ENCODE data around the gene ELOVL2. TPM values are rescaled to one million over a fixed set of nuclear protein-coding genes. Genes with fewer than 3 reads are reported as not detected.
"Not testable (repeated sequence)": the region's sequence is repeated elsewhere in the genome, so short reads cannot be mapped to it uniquely, and the experiment has no call there.

Gene ELOVL2
- total RNA-seq, 2 experiments from 2014 or later, result not detected

DNA sequence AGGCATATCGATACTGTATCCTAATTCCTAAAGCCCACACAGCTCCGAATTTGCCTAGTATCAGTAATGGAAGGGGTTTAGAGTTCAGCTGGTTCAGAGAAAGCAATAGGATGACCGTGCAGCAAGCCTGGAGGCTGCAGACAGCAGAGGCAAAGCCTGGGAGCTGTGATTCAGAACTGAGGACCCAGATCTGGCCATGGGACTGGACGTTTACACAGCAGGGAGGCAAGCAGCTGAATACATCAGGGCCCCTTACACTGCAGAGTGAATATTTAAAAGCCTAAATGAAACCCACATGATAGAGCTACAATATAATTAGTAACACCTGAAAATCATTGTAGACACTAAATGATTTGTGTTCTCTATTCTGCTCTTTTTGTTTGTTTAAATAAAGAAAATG, 38.0 kb downstream of the ELOVL2 start:
- no peak overlapping the region for H3K27ac Mint-ChIP-seq
- H3K4me3 Mint-ChIP-seq, result no peak overlapping the region
- ChIA-PET POLR2A (no interaction called here), CTCF (interaction anchor here (1.8 kb wide), 1 partner anchor 51 kb away, joined by 7 read pairs; no protein-coding TSS in a partner anchor)
- intact Hi-C loops (cut with DNase I, micrococcal nuclease), result no loop called here
- no peaks in the 10 kb centered on the region for H3K36me3 Mint-ChIP-seq (ENCODE audit: low read depth)
- ATAC-seq (no peak), DNase-seq (no peak)
- H3K27me3 Mint-ChIP-seq, result peaks cover 12% of the 10 kb centered on the region
- no peaks in the 10 kb centered on the region for H3K4me1 Mint-ChIP-seq
- H3K9me3 Mint-ChIP-seq (ENCODE audit: low read depth), result no peaks in the 10 kb centered on the region

- CTCF ChIA-PET, result not testable (repeated sequence)
Observed at GRCh38 chr6:11003297-11003696, 40.8 kb downstream of the ELOVL2 start.

DNA sequence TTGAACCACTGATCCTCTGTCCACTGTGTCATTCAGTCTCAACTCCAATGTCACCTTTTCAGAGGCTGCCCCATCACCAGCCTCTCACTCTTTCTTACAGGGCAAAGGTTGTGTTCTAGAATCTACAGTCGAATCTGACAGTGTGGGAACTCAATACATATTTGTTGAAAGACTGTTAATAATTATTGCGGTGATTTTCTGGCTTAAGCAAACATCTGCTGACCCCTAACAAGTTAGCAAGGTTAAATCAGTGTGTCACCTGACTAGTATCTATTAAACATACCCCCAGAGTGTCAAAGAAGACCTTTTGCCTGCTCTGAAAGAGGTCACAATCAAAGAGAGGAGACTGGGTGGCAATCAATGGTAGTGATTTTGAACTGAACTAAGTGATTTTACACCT, 41.9 kb downstream of the ELOVL2 start:
- POLR2A ChIA-PET, result no interaction called here

More at GRCh38 chr6:11003297-11003696, 40.8 kb downstream of the ELOVL2 start:
- H3K4me3 Mint-ChIP-seq; intact Hi-C loops (cut with DNase I, micrococcal nuclease); H3K9me3 Mint-ChIP-seq (ENCODE audit: low read depth); H3K27ac Mint-ChIP-seq; ATAC-seq; H3K4me1 Mint-ChIP-seq; DNase-seq; H3K36me3 Mint-ChIP-seq (ENCODE audit: low read depth); POLR2A ChIA-PET: not testable (repeated sequence)
- H3K27me3 Mint-ChIP-seq, result peaks cover 10% of the 10 kb centered on the region

DNA sequence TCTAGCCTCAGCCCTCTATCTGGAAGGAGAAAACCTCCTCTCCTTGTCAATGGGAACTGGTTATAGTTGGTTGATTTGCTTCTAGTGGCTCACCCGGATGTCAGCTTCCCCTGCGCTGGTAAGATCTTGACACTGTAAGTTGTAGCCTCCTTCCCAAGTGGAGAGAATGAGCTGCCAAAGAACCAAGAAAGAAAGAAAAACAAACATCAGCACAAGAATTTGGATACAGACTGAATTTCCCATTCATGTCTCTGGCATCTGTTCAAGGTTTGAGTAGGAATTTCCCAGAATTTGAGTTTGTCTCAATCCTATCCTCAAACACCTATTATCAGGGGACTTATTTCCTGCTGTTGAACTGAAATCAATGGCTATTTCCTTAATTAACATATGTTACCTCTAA, 44.1 kb downstream of the ELOVL2 start:
- DNase-seq, result no peak
- no peak overlapping the region for H3K4me3 Mint-ChIP-seq
- ChIA-PET CTCF (no interaction called here), POLR2A (interaction anchor here (0.6 kb wide), 1 partner anchor 72 kb away, joined by 5 read pairs; no protein-coding TSS in a partner anchor)
- peaks cover 10% of the 10 kb centered on the region for H3K27me3 Mint-ChIP-seq
- no peak for ATAC-seq
- no peaks in the 10 kb centered on the region for H3K9me3 Mint-ChIP-seq (ENCODE audit: low read depth)
- H3K4me1 Mint-ChIP-seq, result no peaks in the 10 kb centered on the region
- intact Hi-C loops (cut with DNase I, micrococcal nuclease), result no loop called here
- no peaks in the 10 kb centered on the region for H3K36me3 Mint-ChIP-seq (ENCODE audit: low read depth)
- no peak overlapping the region for H3K27ac Mint-ChIP-seq

More for the DNA sequence above, 41.9 kb downstream of the ELOVL2 start:
- Mint-ChIP-seq H3K4me3 (no peak overlapping the region), H3K36me3 (ENCODE audit: low read depth) (no peaks in the 10 kb centered on the region), H3K9me3 (ENCODE audit: low read depth) (no peaks in the 10 kb centered on the region), H3K27me3 (peaks cover 10% of the 10 kb centered on the region), H3K4me1 (no peaks in the 10 kb centered on the region), H3K27ac (no peak overlapping the region)
- intact Hi-C loops (cut with DNase I, micrococcal nuclease), result no loop called here
- DNase-seq, result no peak
- CTCF ChIA-PET, result no interaction called here
- ATAC-seq, result no peak

DNA sequence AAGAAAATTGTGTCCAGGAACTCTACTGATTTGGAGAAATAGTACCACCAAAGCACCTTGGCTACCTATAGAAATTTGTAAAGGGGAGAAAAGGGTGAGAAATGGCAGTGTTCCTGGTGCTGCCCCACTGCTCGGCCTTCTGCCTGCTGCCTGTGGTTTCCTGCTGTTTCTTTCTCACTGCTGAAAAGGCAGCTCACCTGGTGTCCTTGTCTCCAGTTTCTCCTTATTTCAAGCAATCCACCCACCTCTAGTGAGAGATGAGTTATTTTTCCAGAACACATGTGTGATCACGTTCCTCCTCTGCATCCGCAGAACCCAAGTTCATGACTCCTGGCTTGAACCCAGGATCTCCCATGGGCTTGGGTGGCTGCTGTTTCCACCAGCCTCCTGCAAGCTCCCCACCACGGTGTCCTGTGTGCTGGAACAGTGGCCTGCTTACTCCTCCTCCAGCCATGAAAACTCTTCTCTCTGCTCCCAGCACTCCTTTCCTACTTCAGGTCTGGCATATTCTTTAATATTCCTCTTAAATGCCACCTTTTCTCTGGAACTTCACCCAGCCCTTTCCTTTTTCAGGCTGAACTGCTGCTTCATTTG, 48.9 kb downstream of the ELOVL2 start:
- ATAC-seq (no peak), DNase-seq (no peak)
- Mint-ChIP-seq H3K36me3 (ENCODE audit: low read depth) (no peaks in the 10 kb centered on the region), H3K27ac (no peak overlapping the region), H3K9me3 (ENCODE audit: low read depth) (no peaks in the 10 kb centered on the region), H3K4me3 (no peak overlapping the region), H3K4me1 (no peaks in the 10 kb centered on the region), H3K27me3 (peaks cover 3% of the 10 kb centered on the region)
- intact Hi-C loops (cut with DNase I, micrococcal nuclease), result no loop called here
- POLR2A ChIA-PET, result no interaction called here
- CTCF ChIA-PET, result no interaction called here

GRCh38 chr6:10993896-10994295, 50.2 kb downstream of the ELOVL2 start:
- Mint-ChIP-seq H3K4me1 (no peaks in the 10 kb centered on the region), H3K27me3 (no peaks in the 10 kb centered on the region), H3K9me3 (ENCODE audit: low read depth) (no peaks in the 10 kb centered on the region), H3K36me3 (ENCODE audit: low read depth) (no peaks in the 10 kb centered on the region), H3K4me3 (no peak overlapping the region), H3K27ac (no peak overlapping the region)
- POLR2A ChIA-PET, result no interaction called here
- CTCF ChIA-PET, result interaction anchor here (0.6 to 1.4 kb wide), 2 partner anchors 73 to 75 kb away, joined by 3 read pairs; no protein-coding TSS in a partner anchor
- intact Hi-C loops (cut with DNase I, micrococcal nuclease), result no loop called here
- DNase-seq (no peak), ATAC-seq (no peak)

DNA sequence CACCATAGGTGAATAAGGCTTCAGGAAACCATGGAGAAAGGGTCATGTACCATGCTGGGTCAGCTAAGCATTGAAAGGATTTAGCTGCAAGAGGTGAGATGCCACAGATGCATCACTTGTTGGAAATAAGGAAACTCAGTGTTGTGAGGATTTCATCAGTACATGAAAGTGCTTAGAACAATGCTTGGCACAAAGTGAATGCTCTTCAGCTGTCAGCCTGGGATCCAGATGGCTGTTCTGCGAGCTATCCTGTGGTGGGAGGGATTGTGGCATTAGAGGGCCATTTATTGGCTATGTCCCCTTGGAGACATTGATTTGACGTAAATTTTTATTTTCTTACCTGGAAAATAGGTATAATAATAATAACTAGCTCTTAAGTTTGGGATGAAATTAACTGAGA, 53.0 kb downstream of the ELOVL2 start:
- Mint-ChIP-seq H3K27me3 (peaks cover 5% of the 10 kb centered on the region), H3K9me3 (ENCODE audit: low read depth) (no peaks in the 10 kb centered on the region), H3K36me3 (ENCODE audit: low read depth) (no peaks in the 10 kb centered on the region), H3K27ac (no peak overlapping the region), H3K4me3 (no peak overlapping the region), H3K4me1 (no peaks in the 10 kb centered on the region)
- ChIA-PET CTCF (no interaction called here), POLR2A (no interaction called here)
- DNase-seq (no peak), ATAC-seq (no peak)
- intact Hi-C loops (cut with DNase I, micrococcal nuclease), result no loop called here

GRCh38 chr6:10989587-10989986, 54.5 kb downstream of the ELOVL2 start:
- ATAC-seq (no peak), DNase-seq (no peak)
- H3K27ac Mint-ChIP-seq, result no peak overlapping the region
- no peaks in the 10 kb centered on the region for H3K36me3 Mint-ChIP-seq (ENCODE audit: low read depth)
- H3K27me3 Mint-ChIP-seq, result peaks cover 7% of the 10 kb centered on the region
- POLR2A ChIA-PET, result no interaction called here
- intact Hi-C loops (cut with DNase I, micrococcal nuclease), result no loop called here
- CTCF ChIA-PET, result no interaction called here
- no peaks in the 10 kb centered on the region for H3K9me3 Mint-ChIP-seq (ENCODE audit: low read depth)
- no peaks in the 10 kb centered on the region for H3K4me1 Mint-ChIP-seq
- no peak overlapping the region for H3K4me3 Mint-ChIP-seq

DNA sequence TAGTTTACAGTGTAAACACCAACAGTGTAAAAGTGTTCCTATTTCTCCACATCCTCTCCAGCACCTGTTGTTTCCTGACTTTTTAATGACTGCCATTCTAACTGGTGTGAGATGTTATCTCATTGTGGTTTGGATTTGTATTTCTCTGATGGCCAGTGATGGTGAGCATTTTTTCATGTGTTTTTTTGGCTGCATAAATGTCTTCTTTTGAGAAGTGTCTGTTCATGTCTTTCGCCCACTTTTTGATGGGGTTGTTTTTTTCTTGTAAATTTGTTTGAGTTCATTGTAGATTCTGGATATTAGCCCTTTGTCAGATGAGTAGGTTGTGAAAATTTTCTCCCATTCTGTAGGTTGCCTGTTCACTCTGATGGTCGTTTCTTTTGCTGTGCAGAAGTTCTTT, 59.1 kb downstream of the ELOVL2 start:
- ATAC-seq; H3K27ac Mint-ChIP-seq; DNase-seq; H3K4me1 Mint-ChIP-seq; H3K4me3 Mint-ChIP-seq; H3K9me3 Mint-ChIP-seq (ENCODE audit: low read depth); H3K36me3 Mint-ChIP-seq (ENCODE audit: low read depth); CTCF ChIA-PET; intact Hi-C loops (cut with DNase I, micrococcal nuclease); POLR2A ChIA-PET; H3K27me3 Mint-ChIP-seq: not testable (repeated sequence)

DNA sequence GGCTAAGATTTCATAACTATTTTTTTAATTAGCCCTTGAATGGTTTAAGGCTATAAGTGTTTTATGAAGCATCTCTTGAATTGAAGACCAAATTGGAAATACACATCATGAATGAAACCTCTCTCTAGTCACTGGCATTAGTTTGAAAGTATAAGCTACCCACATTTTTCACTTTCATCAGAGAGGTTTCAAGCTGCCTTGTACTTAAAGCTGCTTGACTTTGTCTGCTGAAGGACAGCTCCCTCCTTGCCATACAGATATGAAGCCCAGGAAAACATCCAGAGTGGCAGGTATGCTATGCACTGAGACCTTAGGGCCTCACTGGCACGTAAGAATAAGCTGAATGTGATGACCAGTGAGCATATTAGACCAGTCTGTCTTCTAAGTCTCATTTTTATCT, 62.7 kb downstream of the ELOVL2 start:
- Mint-ChIP-seq H3K4me3 (no peak overlapping the region), H3K36me3 (ENCODE audit: low read depth) (no peaks in the 10 kb centered on the region), H3K4me1 (no peaks in the 10 kb centered on the region), H3K27ac (no peak overlapping the region), H3K9me3 (ENCODE audit: low read depth) (no peaks in the 10 kb centered on the region), H3K27me3 (peaks cover 4% of the 10 kb centered on the region)
- intact Hi-C loops (cut with DNase I, micrococcal nuclease), result no loop called here
- POLR2A ChIA-PET, result no interaction called here
- no peak for DNase-seq
- ATAC-seq, result no peak
- CTCF ChIA-PET, result interaction anchor here (1.4 kb wide), 1 partner anchor 27 kb away, joined by 5 read pairs; no protein-coding TSS in a partner anchor

DNA sequence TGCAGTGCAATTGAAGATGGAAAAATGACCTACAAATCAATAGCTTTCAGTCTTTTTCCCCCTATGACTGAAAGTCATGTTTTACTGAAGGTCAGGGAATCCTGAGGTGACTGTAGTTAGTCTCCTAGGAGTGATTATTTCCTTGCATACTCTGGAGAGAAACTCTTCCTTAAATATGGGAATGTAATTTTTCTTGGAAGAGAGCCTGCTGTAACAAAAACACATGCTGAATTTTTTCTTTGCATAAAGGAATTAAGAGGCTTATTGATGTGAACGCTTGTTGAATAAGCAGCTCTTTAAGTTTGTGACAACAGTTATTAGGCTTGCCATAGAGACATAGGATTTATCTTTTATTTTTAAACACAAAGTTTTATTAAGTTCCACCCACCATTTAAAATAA, 64.5 kb downstream of the ELOVL2 start:
- Mint-ChIP-seq H3K9me3 (ENCODE audit: low read depth) (no peaks in the 10 kb centered on the region), H3K4me3 (no peak overlapping the region), H3K27ac (no peak overlapping the region), H3K4me1 (no peaks in the 10 kb centered on the region), H3K36me3 (ENCODE audit: low read depth) (no peaks in the 10 kb centered on the region), H3K27me3 (peaks cover 2% of the 10 kb centered on the region)
- no peak for DNase-seq
- ChIA-PET POLR2A (interaction anchor here (0.6 kb wide), 1 partner anchor 141 kb away, joined by 5 read pairs; the partner anchor contains the start of gene MAK), CTCF (interaction anchor here (0.6 kb wide), 1 partner anchor 152 kb away, joined by 3 read pairs; no protein-coding TSS in a partner anchor)
- intact Hi-C loops (cut with DNase I, micrococcal nuclease), result no loop called here
- no peak for ATAC-seq

GRCh38 chr6:10977231-10977968, 66.7 kb downstream of the ELOVL2 start:
- CTCF ChIA-PET, result no interaction called here
- H3K4me3 Mint-ChIP-seq, result no peak overlapping the region
- H3K9me3 Mint-ChIP-seq (ENCODE audit: low read depth), result no peaks in the 10 kb centered on the region

More at GRCh38 chr6:10977231-10977968, 66.7 kb downstream of the ELOVL2 start:
- Mint-ChIP-seq H3K36me3 (ENCODE audit: low read depth) (no peaks in the 10 kb centered on the region), H3K27ac (no peak overlapping the region), H3K4me1 (no peaks in the 10 kb centered on the region), H3K27me3 (no peaks in the 10 kb centered on the region)
- intact Hi-C loops (cut with DNase I, micrococcal nuclease), result no loop called here
- POLR2A ChIA-PET, result no interaction called here
- no peak for ATAC-seq
- DNase-seq, result no peak
